ENCODE results near the gene MYH14. TPM values are rescaled to one million over a fixed set of nuclear protein-coding genes. Genes with fewer than 3 reads are reported as not detected.

MYH14 gene
- total RNA-seq, 2 donors from 2014 or later: 27.0 to 31.5 TPM

GRCh38 chr19:50191216-50191615 lies 12.2 kb upstream of the MYH14 start:
- intact Hi-C loops (cut with DNase I): no loop called here
- no peak overlapping the region for H3K27ac ChIP-seq
- no peak overlapping the region for H3K4me3 ChIP-seq
- H3K27me3 ChIP-seq (replicated peaks; ENCODE audit: insufficient read depth): no peaks in the 10 kb centered on the region
- no peak for TF ChIP-seq POLR2A (IDR thresholded peaks at IDR 0.05)
- TF ChIP-seq CTCF (IDR thresholded peaks at IDR 0.05): no peak
- TF ChIP-seq POLR2AphosphoS5 (IDR thresholded peaks at IDR 0.05): no peak
- H3K9me3 ChIP-seq: no peaks in the 10 kb centered on the region
- DNase-seq (ENCODE audit: low spot score): no peak
- WGBS: 12% methylated on average over 4 of the region's 4 CpGs
- H3K36me3 ChIP-seq: no peaks in the 10 kb centered on the region
- no peaks in the 10 kb centered on the region for H3K4me1 ChIP-seq (replicated peaks)

- WGBS: 68% methylated on average over 13 of the region's 13 CpGs
- DNase-seq (ENCODE audit: low spot score): no peak
- no peak overlapping the region for H3K27ac ChIP-seq
- no peaks in the 10 kb centered on the region for H3K36me3 ChIP-seq
- H3K27me3 ChIP-seq (replicated peaks; ENCODE audit: insufficient read depth): no peaks in the 10 kb centered on the region
- no peak overlapping the region for H3K4me3 ChIP-seq
- no peaks in the 10 kb centered on the region for H3K9me3 ChIP-seq
- no peaks in the 10 kb centered on the region for H3K4me1 ChIP-seq (replicated peaks)
- intact Hi-C loops (cut with DNase I): no loop called here
- no peak for TF ChIP-seq CTCF (IDR thresholded peaks at IDR 0.05)
- no peak for TF ChIP-seq POLR2A (IDR thresholded peaks at IDR 0.05)
- TF ChIP-seq POLR2AphosphoS5 (IDR thresholded peaks at IDR 0.05): no peak
Observed at GRCh38 chr19:50192463-50193211, 10.8 kb upstream of the MYH14 start.

GRCh38 chr19:50195224-50195623 lies 8.2 kb upstream of the MYH14 start:
- Histone ChIP-seq H3K9me3 (no peaks in the 10 kb centered on the region), H3K4me1 (replicated peaks) (no peaks in the 10 kb centered on the region), H3K27me3 (replicated peaks; ENCODE audit: insufficient read depth) (no peaks in the 10 kb centered on the region), H3K27ac (no peak overlapping the region), H3K36me3 (no peaks in the 10 kb centered on the region), H3K4me3 (no peak overlapping the region)
- WGBS: 68% methylated on average over 5 of the region's 5 CpGs
- intact Hi-C loops (cut with DNase I): no loop called here
- no peak for TF ChIP-seq CTCF (IDR thresholded peaks at IDR 0.05)
- TF ChIP-seq POLR2AphosphoS5 (IDR thresholded peaks at IDR 0.05): no peak
- TF ChIP-seq POLR2A (IDR thresholded peaks at IDR 0.05): no peak
- DNase-seq (ENCODE audit: low spot score): no peak

- DNase-seq (ENCODE audit: low spot score): no peak
- Histone ChIP-seq H3K4me1 (replicated peaks) (no peaks in the 10 kb centered on the region), H3K27me3 (replicated peaks; ENCODE audit: insufficient read depth) (no peaks in the 10 kb centered on the region), H3K4me3 (no peak overlapping the region), H3K9me3 (no peaks in the 10 kb centered on the region), H3K36me3 (no peaks in the 10 kb centered on the region), H3K27ac (no peak overlapping the region)
- TF ChIP-seq POLR2AphosphoS5 (IDR thresholded peaks at IDR 0.05) (no peak), CTCF (IDR thresholded peaks at IDR 0.05) (no peak), POLR2A (IDR thresholded peaks at IDR 0.05) (no peak)
- intact Hi-C loops (cut with DNase I): no loop called here
- 87% methylated on average over 4 of the region's 4 CpGs for WGBS
Observed at GRCh38 chr19:50196322-50196932, 7.0 kb upstream of the MYH14 start.

GRCh38 chr19:50197348-50197747 lies 6.1 kb upstream of the MYH14 start:
- intact Hi-C loops (cut with DNase I): no loop called here
- H3K27me3 ChIP-seq (replicated peaks; ENCODE audit: insufficient read depth): no peaks in the 10 kb centered on the region
- WGBS: 91% methylated on average over 3 of the region's 3 CpGs
- no peak for DNase-seq (ENCODE audit: low spot score)
- TF ChIP-seq POLR2A (IDR thresholded peaks at IDR 0.05) (no peak), POLR2AphosphoS5 (IDR thresholded peaks at IDR 0.05) (no peak), CTCF (IDR thresholded peaks at IDR 0.05) (no peak)
- H3K27ac ChIP-seq: no peak overlapping the region
- H3K4me1 ChIP-seq (replicated peaks): no peaks in the 10 kb centered on the region
- H3K9me3 ChIP-seq: no peaks in the 10 kb centered on the region
- H3K4me3 ChIP-seq: no peak overlapping the region
- no peaks in the 10 kb centered on the region for H3K36me3 ChIP-seq
